Skeletal muscle satellite cell (primary cell): Measurements from ENCODE around the gene SNIP1. TPM values are rescaled to one million over a fixed set of nuclear protein-coding genes. Genes with fewer than 3 reads are reported as not detected.
A peak's percentile ranks its signal among the peaks of the same experiment; 100 is the strongest.

ENCODE experiments used
- H3K27me3 ChIP-seq: 2 replicates; pipeline ENCODE4 v1.7.0; 2013; ENCODE audit warnings: low read length; ENCODE audit not compliant: control insufficient read depth, insufficient read depth
- H3K36me3 ChIP-seq: 2 replicates; pipeline ENCODE4 v1.7.0; 2013; ENCODE audit warnings: mild to moderate bottlenecking, control low read depth, low read length; ENCODE audit not compliant: insufficient read depth
- H3K4me1 ChIP-seq: 2 replicates; pipeline ENCODE4 v1.7.0; 2013; ENCODE audit warnings: low read length; ENCODE audit not compliant: control insufficient read depth, insufficient read depth
- H3K4me2 ChIP-seq: 2 replicates; pipeline ENCODE4 v1.7.0; 2013; ENCODE audit warnings: mild to moderate bottlenecking, low read length
- H3K4me3 ChIP-seq: 2 replicates; pipeline ENCODE4 v1.7.0; 2013; ENCODE audit warnings: low read length
- H3K9ac ChIP-seq: 2 replicates; pipeline ENCODE4 v1.7.0; 2013; ENCODE audit warnings: mild to moderate bottlenecking, low read depth, low read length, moderate library complexity
- H3K9me3 ChIP-seq: replicated peaks from 2 replicates; pipeline ENCODE4 v1.7.0; 2013; ENCODE audit warnings: mild to moderate bottlenecking, control low read depth, low read length
- small RNA-seq: library from RNA; depleted of rRNA; stranded (forward); fragments of <200 nt; gene quantifications from one replicate; pipeline ENCODE3, GENCODE V24; 2012

SNIP1 gene

GRCh38 chr1:37501661-37502060 is 52.4 kb downstream of the SNIP1 start:
- no peak overlapping the region for H3K4me2 ChIP-seq
- peaks cover 22% of the 10 kb centered on the region for H3K4me1 ChIP-seq
- no peak overlapping the region for H3K4me3 ChIP-seq
- no peak overlapping the region for H3K9ac ChIP-seq
- H3K9me3 ChIP-seq, result no peaks in the 10 kb centered on the region
- H3K27me3 ChIP-seq, result no peaks in the 10 kb centered on the region
- H3K36me3 ChIP-seq, result peaks cover 45% of the 10 kb centered on the region

GRCh38 chr1:37498872-37499617 is 55.0 kb downstream of the SNIP1 start:
- Histone ChIP-seq H3K9ac (peak overlapping the region; percentile 56), H3K9me3 (no peaks in the 10 kb centered on the region), H3K4me1 (peaks cover 28% of the 10 kb centered on the region), H3K27me3 (no peaks in the 10 kb centered on the region), H3K4me2 (peak overlapping the region; percentile 59), H3K36me3 (peaks cover 42% of the 10 kb centered on the region), H3K4me3 (peak overlapping the region; percentile 8)

GRCh38 chr1:37497832-37498231 is 56.3 kb downstream of the SNIP1 start:
- peaks cover 45% of the 10 kb centered on the region for H3K36me3 ChIP-seq
- no peak overlapping the region for H3K4me3 ChIP-seq
- H3K9ac ChIP-seq, result no peak overlapping the region
- no peak overlapping the region for H3K4me2 ChIP-seq
- H3K27me3 ChIP-seq, result no peaks in the 10 kb centered on the region
- peaks cover 28% of the 10 kb centered on the region for H3K4me1 ChIP-seq
- H3K9me3 ChIP-seq, result no peaks in the 10 kb centered on the region

DNA sequence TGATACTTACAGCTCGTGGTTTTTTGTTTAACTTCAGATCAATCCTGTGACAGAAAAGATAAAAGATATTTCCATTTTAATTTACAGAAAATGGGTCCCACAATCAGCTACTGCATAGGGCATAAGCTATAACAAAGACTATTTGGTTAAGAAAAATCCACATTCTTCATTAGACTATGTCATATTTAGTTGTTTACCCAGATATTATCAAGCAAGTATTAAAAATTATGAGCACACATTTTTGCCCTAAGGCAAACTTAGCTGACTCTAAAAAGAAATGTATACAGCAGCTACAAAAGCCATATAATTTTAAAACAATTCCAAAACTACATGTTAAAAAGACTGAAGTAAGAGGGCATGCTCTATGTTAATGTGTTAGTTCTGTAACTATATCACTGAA is 58.2 kb downstream of the SNIP1 start:
- no peak overlapping the region for H3K4me3 ChIP-seq
- peaks cover 28% of the 10 kb centered on the region for H3K4me1 ChIP-seq
- H3K27me3 ChIP-seq, result no peaks in the 10 kb centered on the region
- H3K9me3 ChIP-seq, result no peaks in the 10 kb centered on the region
- no peak overlapping the region for H3K9ac ChIP-seq
- peaks cover 43% of the 10 kb centered on the region for H3K36me3 ChIP-seq
- no peak overlapping the region for H3K4me2 ChIP-seq

DNA sequence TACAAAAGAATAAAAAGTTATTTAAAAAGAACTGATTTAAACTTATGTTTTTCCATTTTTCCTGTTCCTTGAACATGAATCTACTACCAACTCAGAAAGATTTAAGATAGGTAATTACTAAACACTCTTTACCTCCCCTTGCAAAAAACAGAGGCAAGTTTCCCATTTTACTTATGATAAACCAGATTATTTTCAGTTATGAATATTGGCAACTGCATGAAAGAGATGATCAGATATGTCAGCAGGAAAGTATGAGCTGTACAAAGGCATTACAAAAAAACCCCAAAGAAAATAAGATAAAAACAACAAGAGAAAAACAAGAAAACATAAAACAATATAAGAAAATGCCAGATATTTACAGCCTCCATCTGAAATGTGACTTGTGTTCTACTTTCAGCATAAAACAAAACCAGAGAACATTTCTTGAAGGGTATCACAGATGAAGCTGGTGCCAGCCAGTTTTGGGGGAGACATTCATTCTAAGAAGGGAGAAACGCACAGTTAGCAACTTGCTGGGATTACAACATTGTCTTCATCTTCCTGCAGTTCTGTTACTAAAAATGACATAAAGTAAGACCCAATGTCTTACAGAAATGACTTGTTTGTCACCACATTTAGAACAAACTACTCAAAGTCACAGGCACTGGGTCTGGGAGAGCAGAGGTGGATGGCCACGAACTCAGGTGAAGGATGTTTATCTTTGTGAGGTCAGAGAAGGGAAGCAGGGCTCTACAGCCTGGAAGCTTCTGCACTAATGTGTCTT is 60.6 kb downstream of the SNIP1 start:
- H3K4me2 ChIP-seq, result no peak overlapping the region
- no peaks in the 10 kb centered on the region for H3K27me3 ChIP-seq
- no peak overlapping the region for H3K4me3 ChIP-seq
- H3K36me3 ChIP-seq, result peaks cover 49% of the 10 kb centered on the region
- no peaks in the 10 kb centered on the region for H3K9me3 ChIP-seq
- H3K9ac ChIP-seq, result no peak overlapping the region
- H3K4me1 ChIP-seq, result peaks cover 13% of the 10 kb centered on the region

GRCh38 chr1:37487619-37487984 is 66.5 kb downstream of the SNIP1 start:
- peaks cover 30% of the 10 kb centered on the region for H3K4me1 ChIP-seq
- H3K9ac ChIP-seq, result no peak overlapping the region
- peaks cover 63% of the 10 kb centered on the region for H3K36me3 ChIP-seq
- H3K9me3 ChIP-seq, result no peaks in the 10 kb centered on the region
- no peak overlapping the region for H3K4me3 ChIP-seq
- no peak overlapping the region for H3K4me2 ChIP-seq
- no peaks in the 10 kb centered on the region for H3K27me3 ChIP-seq

DNA sequence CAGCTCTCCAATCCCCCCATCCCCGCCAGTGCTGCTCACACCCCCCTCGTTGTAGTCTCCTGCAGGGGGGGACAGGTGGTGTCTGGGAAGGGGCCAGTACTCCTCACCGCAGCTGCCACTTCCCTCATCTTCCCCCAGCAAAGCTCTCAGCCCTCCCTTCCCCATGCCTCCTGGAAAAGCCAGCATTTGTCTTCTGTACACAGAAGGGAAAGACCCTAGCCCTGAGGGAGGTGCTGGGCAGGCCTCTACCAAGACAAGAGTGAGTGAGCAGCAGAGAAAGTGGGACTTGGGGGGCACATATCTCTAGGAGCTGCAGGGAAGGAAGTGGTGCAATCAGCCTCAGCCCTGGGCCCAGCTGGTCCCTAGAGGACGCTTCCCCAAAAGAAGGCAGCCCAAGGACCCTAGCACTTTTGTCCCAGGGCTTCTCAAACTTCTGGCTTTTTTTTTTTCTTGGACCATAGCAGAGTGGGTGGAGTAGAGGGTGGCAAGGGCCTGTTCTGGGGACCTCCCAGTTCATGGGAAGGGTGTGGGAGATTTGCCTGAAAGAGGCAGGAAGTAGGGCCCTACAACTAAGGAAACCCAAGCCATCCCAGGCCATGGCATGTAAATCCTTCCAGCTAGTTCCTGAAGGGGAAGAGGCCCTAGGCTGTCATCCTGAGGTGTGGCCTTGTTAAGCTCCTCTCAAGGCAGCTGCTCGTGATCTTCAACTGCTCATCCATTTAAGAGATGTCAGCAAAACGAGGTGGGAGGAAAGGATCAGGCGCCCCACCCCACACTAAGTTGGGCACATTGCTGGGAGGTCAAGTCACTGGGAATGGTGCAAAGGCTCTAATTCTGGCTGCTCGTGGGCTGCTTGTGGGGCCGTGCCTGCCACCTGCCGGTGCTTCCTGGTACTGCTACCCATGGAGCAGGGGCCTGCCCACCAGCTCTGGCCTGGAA is 67.1 kb downstream of the SNIP1 start:
- Histone ChIP-seq H3K27me3 (no peaks in the 10 kb centered on the region), H3K4me1 (peaks cover 30% of the 10 kb centered on the region), H3K4me2 (peak overlapping the region; percentile 27), H3K4me3 (peak overlapping the region; percentile 19), H3K9me3 (no peaks in the 10 kb centered on the region), H3K36me3 (peaks cover 63% of the 10 kb centered on the region), H3K9ac (peak overlapping the region; percentile 69)

DNA sequence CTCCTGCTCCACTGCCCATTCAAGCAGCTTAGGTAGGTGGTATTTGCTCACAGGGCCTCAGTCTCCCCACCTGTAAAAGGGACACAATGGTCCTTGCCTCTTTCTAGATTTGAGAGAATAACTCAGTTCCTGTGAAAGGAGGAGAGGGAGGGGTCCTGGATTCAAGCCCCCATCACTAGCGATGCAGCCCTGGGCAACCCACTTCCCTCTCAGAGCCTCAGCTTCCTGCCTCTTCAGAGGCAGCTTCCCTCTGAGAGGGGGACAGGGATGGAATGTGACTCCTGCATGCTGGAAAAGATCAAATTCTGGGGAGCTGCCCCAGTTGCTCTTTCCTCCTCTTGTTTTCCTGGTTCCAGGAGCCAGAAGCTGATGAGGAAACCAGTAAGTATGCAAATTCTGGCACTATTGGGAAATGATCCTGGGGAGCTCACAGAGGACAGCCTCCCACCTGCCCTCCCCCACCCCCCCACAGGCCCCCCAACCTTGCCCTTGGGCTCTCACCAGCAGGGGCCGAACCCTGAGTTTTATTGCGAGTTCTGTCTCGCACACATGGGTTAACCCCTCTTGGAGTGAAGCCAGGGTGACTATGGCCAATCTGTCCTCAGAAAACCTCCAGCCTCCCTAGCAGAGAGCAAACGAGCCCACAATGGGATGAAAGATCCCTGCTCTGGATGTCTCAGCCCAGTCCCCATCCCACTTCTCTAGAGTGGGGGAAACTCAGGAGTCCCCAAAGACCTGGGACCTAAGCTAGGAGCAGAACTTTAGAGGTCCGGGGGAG is 68.0 kb downstream of the SNIP1 start:
- H3K9ac ChIP-seq, result peak overlapping the region; percentile 69
- no peaks in the 10 kb centered on the region for H3K9me3 ChIP-seq
- peaks cover 30% of the 10 kb centered on the region for H3K4me1 ChIP-seq
- peak overlapping the region; percentile 19 for H3K4me3 ChIP-seq
- peaks cover 69% of the 10 kb centered on the region for H3K36me3 ChIP-seq
- peak overlapping the region; percentile 27 for H3K4me2 ChIP-seq
- H3K27me3 ChIP-seq, result no peaks in the 10 kb centered on the region

Small RNAs within 50 kb of the gene (small RNA-seq; reads per million reads assigned to genes)
- not detected for gene AL034379.1
- 0.49 reads per million for gene MIR5581
